GM10248 (cell line): ENCODE measurements around the gene RANBP17.

Source experiments
- CTCF ChIA-PET: fragments of 300-600 bp; sonication (Branson Sonifier 250); formaldehyde crosslinking; extraction: SDS; loops from one replicate; lab custom pipeline; 2021; ENCODE audit warnings: antibody characterized with exemption; lab: Yijun Ruan, JAX
- POLR2A ChIA-PET: fragments of 350-650 bp; sonication (Branson Sonifier 250); formaldehyde crosslinking; extraction: SDS; loops from one replicate; lab custom pipeline; 2020; ENCODE audit warnings: antibody characterized with exemption; lab: Yijun Ruan, JAX
- DNase-seq: peaks from one replicate; pipeline ENCODE4 v3.0.0; 2012; ENCODE audit errors: extremely low spot score
- TF ChIP-seq, protein P1 (sequence below): IDR thresholded peaks from 2 replicates; pipeline ENCODE4 v1.5.1; 2012; ENCODE audit warnings: mild to moderate bottlenecking, low read depth; ENCODE audit errors: extremely low read depth, missing control alignments, control extremely low read depth

RANBP17 gene

DNA sequence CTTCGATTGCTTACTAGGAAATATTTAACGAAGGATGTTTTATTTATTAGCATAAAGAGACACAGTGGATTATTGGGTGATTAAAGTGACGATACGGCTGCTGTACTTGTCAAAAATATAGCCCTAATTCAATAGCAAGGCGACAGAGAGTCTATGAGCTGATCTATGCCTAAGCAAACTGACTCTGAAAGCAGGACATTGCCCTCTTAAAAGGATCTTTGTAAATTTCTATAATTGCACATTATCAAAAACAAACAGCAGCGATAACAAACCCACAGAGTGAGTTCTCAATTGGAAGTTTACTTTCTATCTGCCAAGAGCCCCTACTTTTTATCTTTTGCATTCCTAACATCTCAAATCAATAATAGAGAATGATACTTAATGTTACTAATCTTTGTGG is 478.7 kb downstream of the RANBP17 start:
- POLR2A ChIA-PET, result no interaction called here
- CTCF ChIA-PET, result interaction anchor here (0.9 to 1.8 kb wide), 4 partner anchors 11 to 702 kb away, joined by 3 to 5 read pairs (median 4); no protein-coding TSS in a partner anchor

DNA sequence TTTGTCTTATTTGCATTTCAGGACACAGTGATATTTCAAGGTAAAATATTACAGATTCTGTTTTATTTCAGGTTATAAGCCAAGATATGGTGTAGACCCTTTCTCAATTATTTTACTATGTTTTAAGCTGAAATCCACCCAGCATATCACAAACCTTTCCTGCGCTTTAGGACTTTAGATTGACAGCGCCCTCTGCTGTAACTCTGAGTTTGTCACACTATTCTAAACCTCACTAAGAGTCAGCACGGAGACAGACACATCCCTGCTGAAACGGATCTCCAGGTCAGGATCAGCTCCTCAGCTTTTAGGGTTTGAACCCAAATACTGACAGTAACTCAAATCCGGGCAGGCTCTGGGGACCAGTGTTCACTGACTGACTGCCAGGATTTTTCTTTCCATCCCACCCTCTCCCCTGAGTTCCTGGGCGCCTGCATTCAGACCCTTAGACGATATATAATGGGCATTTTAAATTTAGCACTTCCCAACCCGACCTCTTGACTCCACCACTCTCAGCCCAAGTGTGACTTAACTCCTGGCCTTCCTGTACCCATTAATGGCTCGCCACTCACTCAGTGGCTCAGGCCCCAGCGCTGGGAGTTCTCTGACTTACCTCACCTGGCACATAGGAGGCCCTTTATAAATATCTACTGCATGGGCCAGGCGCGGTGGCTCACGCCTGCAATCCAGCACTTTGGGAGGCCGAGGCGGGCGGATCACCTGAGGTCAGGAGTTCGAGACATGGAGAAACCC is 480.7 kb downstream of the RANBP17 start:
- TF ChIP-seq, protein P1, sequence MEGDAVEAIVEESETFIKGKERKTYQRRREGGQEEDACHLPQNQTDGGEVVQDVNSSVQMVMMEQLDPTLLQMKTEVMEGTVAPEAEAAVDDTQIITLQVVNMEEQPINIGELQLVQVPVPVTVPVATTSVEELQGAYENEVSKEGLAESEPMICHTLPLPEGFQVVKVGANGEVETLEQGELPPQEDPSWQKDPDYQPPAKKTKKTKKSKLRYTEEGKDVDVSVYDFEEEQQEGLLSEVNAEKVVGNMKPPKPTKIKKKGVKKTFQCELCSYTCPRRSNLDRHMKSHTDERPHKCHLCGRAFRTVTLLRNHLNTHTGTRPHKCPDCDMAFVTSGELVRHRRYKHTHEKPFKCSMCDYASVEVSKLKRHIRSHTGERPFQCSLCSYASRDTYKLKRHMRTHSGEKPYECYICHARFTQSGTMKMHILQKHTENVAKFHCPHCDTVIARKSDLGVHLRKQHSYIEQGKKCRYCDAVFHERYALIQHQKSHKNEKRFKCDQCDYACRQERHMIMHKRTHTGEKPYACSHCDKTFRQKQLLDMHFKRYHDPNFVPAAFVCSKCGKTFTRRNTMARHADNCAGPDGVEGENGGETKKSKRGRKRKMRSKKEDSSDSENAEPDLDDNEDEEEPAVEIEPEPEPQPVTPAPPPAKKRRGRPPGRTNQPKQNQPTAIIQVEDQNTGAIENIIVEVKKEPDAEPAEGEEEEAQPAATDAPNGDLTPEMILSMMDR, result peak; percentile 59
- CTCF ChIA-PET, result interaction anchor here (0.9 to 2.6 kb wide), 8 partner anchors 13 to 704 kb away, joined by 3 to 8 read pairs (median 4); no protein-coding TSS in a partner anchor
- POLR2A ChIA-PET, result no interaction called here
- DNase-seq, result peak; percentile 59

More for the DNA sequence above, 478.7 kb downstream of the RANBP17 start:
- TF ChIP-seq, protein P1, result no peak
- DNase-seq, result no peak

DNA sequence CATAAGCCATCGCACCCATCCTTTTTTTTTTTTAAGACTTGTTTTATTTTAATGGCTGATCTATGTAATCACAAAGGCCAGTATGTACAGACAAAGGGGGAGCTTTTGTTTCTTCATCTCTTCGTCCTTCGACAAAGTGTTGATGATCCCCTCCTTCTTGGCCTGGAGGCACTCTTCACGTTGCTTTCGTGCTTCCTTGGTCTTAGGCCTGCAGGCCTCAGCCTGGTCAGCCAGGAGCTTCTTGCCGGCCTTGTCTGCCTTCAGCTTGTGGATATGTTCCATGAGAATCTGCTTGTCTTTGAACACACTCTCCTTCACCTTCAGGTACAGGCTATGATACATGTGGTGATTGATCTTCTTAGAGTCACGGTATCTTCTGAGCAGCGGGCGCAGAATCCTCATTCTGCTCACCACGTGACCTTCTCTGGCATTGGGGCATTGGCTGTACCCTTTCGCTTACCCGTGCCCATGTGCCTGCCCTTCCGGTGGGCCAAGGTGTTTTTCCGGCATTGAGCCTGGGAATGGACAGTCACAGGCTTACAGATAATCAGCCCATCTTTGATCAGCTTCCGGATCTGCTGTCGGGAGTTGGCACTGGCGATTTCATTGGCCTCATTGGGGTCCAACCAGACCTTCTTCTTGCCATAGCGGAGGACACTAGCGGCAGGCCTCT is 483.3 kb downstream of the RANBP17 start:
- ChIA-PET POLR2A (no interaction called here), CTCF (interaction anchor here (1.2 to 2.1 kb wide), 2 partner anchors 9 to 13 kb away, joined by 3 to 6 read pairs; no protein-coding TSS in a partner anchor)
- TF ChIP-seq, protein P1, result no peak
- no peak for DNase-seq
